Nephron (organoid): ENCODE data around the gene ARL8A.

Experiments
- H3K27ac Mint-ChIP-seq, 3 experiments: 2 replicates each; pipeline ENCODE4 v1.8.0; 2020; ENCODE audit warnings: mixed read lengths in 3 of 3, mild to moderate bottlenecking in 2 of 3, moderate library complexity in 1 of 3
- H3K27me3 Mint-ChIP-seq: 2 replicates; pipeline ENCODE4 v1.8.0; 2021; ENCODE audit warnings: low read depth, mild to moderate bottlenecking, moderate library complexity, mixed read lengths
- H3K36me3 Mint-ChIP-seq: 2 replicates; pipeline ENCODE4 v1.8.0; 2020; ENCODE audit warnings: low read depth, mixed read lengths
- H3K4me1 Mint-ChIP-seq: 2 replicates; pipeline ENCODE4 v1.8.0; 2020; ENCODE audit warnings: mixed read lengths
- H3K4me3 Mint-ChIP-seq, 3 experiments: 2 replicates each; pipeline ENCODE4 v1.8.0; 2020; ENCODE audit warnings: mild to moderate bottlenecking in 3 of 3, mixed read lengths in 3 of 3, moderate library complexity in 2 of 3
- H3K9me3 Mint-ChIP-seq: 2 replicates; pipeline ENCODE4 v1.8.0; 2020; ENCODE audit warnings: mixed read lengths
- CTCF ChIP-seq, 3 experiments: fragments of 200-600 bp; sonication (generic); IDR thresholded peaks; one replicate each; pipeline ENCODE4 v1.5.0; 2021; ENCODE audit warnings: antibody characterized with exemption in 3 of 3; ENCODE audit not compliant: unreplicated experiment in 3 of 3

ARL8A gene

DNA sequence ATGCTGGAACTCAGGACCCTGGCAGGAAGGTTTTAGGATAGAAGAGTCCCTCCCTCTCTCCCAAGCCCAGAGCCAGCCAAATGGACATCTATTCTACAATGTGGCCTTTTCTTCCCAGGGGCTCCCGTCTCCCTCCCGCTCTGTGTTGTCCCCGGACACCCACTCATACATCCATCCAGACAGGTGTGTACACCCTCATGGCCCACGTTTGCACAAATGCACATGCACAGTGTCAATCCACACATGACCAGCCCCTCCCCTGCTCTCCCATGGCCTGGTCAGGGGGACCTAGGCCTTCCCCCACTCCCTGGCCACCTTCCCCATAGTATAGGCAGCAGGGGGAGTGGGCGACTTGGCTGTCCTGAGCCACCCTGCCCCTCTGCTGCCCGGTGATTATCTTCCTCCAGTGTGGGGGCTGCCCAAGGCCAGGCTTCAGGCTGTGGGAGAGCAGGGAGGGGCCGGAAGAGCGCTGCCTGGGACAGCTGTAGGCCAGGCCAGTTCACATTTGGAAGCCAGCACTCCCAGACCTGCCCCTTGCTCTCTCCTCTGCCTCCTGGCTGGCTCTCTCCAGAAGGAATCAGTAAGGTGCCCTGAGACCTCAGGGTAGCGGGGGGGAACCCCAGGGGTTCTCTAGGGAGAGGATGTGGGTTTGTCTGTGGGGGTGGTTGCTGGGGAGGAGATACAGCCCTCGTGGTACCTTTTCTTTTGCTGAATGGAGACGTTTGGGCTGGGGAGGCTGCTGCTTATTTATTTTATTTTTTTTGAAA, 19.9 kb upstream of the ARL8A start:
- Mint-ChIP-seq H3K4me3 (peak overlapping the region in 1 of 3 experiments; percentile 9), H3K4me1 (peaks cover 58% of the 10 kb centered on the region), H3K27ac (peak overlapping the region; percentile 69 to 76 (median 76)), H3K27me3 (peaks cover 5% of the 10 kb centered on the region), H3K36me3 (no peaks in the 10 kb centered on the region), H3K9me3 (no peaks in the 10 kb centered on the region)
- no peak for TF ChIP-seq CTCF (IDR thresholded peaks at IDR 0.05; ENCODE audit: unreplicated experiment in 3 of 3)

- Mint-ChIP-seq H3K36me3 (no peaks in the 10 kb centered on the region), H3K27ac (peak overlapping the region; percentile 76 to 79 (median 78)), H3K4me1 (peaks cover 65% of the 10 kb centered on the region), H3K4me3 (no peak overlapping the region), H3K27me3 (peaks cover 5% of the 10 kb centered on the region), H3K9me3 (no peaks in the 10 kb centered on the region)
- no peak for TF ChIP-seq CTCF (IDR thresholded peaks at IDR 0.05; ENCODE audit: unreplicated experiment in 3 of 3)
These were observed 19.0 kb upstream of the ARL8A start for GRCh38 chr1:202163281-202164270.

GRCh38 chr1:202162418-202163280, 18.1 kb upstream of the ARL8A start:
- Mint-ChIP-seq H3K4me1 (peaks cover 56% of the 10 kb centered on the region), H3K27me3 (peaks cover 5% of the 10 kb centered on the region), H3K27ac (peak overlapping the region; percentile 76 to 89 (median 79)), H3K36me3 (no peaks in the 10 kb centered on the region), H3K9me3 (no peaks in the 10 kb centered on the region), H3K4me3 (peak overlapping the region in 1 of 3 experiments; percentile 2)
- TF ChIP-seq CTCF (IDR thresholded peaks at IDR 0.05; ENCODE audit: unreplicated experiment in 3 of 3) = no peak

- H3K4me1 Mint-ChIP-seq = peaks cover 50% of the 10 kb centered on the region
- H3K4me3 Mint-ChIP-seq = no peak overlapping the region
- no peaks in the 10 kb centered on the region for H3K36me3 Mint-ChIP-seq
- no peaks in the 10 kb centered on the region for H3K9me3 Mint-ChIP-seq
- H3K27me3 Mint-ChIP-seq = peaks cover 5% of the 10 kb centered on the region
- H3K27ac Mint-ChIP-seq = no peak overlapping the region
- no peak for TF ChIP-seq CTCF (IDR thresholded peaks at IDR 0.05; ENCODE audit: unreplicated experiment in 3 of 3)
These were observed 17.5 kb upstream of the ARL8A start for GRCh38 chr1:202162047-202162417.

DNA sequence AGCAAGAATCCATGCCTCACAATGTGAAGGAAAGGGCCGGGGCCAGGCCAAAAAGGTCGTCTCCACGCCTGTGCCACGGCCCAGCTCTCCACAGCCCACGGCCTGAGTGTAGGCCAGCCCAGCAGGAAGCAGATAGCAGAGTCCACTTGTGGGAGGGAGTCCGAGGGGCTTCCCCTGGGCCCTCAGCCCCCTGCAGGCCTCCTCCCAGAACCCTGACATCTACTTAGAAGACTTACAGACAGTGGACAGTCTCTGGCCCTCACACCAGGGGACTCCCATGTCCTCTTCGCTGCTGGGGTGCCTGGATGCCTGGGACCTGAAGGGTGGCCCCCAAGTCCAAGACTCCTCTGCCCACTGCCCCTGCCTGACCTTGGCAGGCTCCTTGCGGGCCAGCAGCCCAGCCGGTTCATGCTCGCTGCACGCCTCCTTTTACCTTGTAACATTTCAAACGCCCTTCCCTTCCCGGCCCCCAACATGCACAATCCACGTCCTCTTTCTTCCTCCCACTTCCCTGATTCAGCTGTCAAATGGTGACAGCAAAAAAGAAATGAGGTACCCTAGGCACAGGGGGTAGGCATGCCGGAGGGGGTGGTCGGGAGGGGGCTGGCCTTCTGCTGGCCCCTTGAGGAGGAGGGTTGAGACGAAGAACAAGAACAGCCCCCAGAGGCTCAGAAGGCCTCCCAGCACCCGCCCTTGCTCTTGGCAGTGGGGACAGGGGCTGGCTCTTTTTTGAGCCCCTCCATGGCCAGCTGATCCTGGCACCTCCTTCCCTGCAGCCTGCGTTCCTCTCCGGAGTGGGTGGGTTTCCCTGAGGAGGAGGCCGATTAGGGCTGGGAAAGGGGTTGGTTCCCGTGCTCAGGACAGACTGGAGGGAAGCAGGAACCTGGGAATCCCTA, 16.9 kb upstream of the ARL8A start:
- Mint-ChIP-seq H3K9me3 (no peaks in the 10 kb centered on the region), H3K27ac (peak overlapping the region; percentile 50 to 72 (median 72)), H3K27me3 (peaks cover 5% of the 10 kb centered on the region), H3K36me3 (no peaks in the 10 kb centered on the region), H3K4me1 (peaks cover 44% of the 10 kb centered on the region), H3K4me3 (no peak overlapping the region)
- no peak for TF ChIP-seq CTCF (IDR thresholded peaks at IDR 0.05; ENCODE audit: unreplicated experiment in 3 of 3)
